Adrenal gland (tissue), 12 donors: Measurements from ENCODE around the gene CYP4F12. TPM values are rescaled to one million over a fixed set of nuclear protein-coding genes. Genes with fewer than 3 reads are reported as not detected.

Experiments used
- DNase-seq, 7 donors: peaks; one replicate each; pipeline ENCODE4 v3.0.0-alpha.2; 2019 to 2020
- H3K27ac ChIP-seq, 5 donors: fragments of 200-600 bp; sonication (generic) in 4 of 5; 1 replicate in 3 of 5; 2 replicates in 2 of 5; pipeline versions ENCODE4 v1.5.1 to v1.8.0; 2016 to 2020; ENCODE audit warnings: mild to moderate bottlenecking in 1 of 5
- H3K27me3 ChIP-seq: fragments of 200-600 bp; 2 replicates; pipeline ENCODE4 v1.8.0; 2021
- H3K36me3 ChIP-seq, 2 donors: fragments of 200-600 bp; replicated peaks in 1 of 2; 1 replicate in 1 of 2; 2 replicates in 1 of 2; pipeline versions ENCODE4 v1.5.1 to v1.8.0; 2018 to 2022
- H3K4me1 ChIP-seq, 2 donors: fragments of 200-600 bp; replicated peaks in 1 of 2; 1 replicate in 1 of 2; 2 replicates in 1 of 2; pipeline versions ENCODE4 v1.5.1 to v1.8.0; 2018 to 2021
- H3K4me3 ChIP-seq, 4 donors: fragments of 200-600 bp; sonication (generic) in 3 of 4; one replicate each; pipeline ENCODE4 v1.5.1; 2016 to 2018
- H3K9me3 ChIP-seq, 3 donors: fragments of 200-600 bp; sonication (generic) in 1 of 3; replicated peaks in 1 of 3; 1 replicate in 2 of 3; 2 replicates in 1 of 3; pipeline versions ENCODE4 v1.5.1 to v1.8.0; 2016 to 2021
- CTCF ChIP-seq, 6 experiments: fragments of 450-650 bp in 4 of 6; fragments of 200-600 bp in 2 of 6; sonication (generic) in 1 of 6; IDR thresholded peaks; 1 replicate in 5 of 6; 2 replicates in 1 of 6; pipeline versions ENCODE4 v1.5.1 to v1.8.0; 2016 to 2021; ENCODE audit warnings: antibody characterized with exemption in 6 of 6, mild to moderate bottlenecking in 2 of 6, moderate library complexity in 1 of 6
- POLR2A ChIP-seq, 2 donors: fragments of 450-650 bp; IDR thresholded peaks; one replicate each; pipeline ENCODE4 v1.6.1; 2017; ENCODE audit warnings: antibody characterized with exemption in 2 of 2, mild to moderate bottlenecking in 2 of 2, moderate library complexity in 1 of 2
- WGBS, 4 donors: extraction: QIAGEN DNeasy Blood & Tissue Kit in 2 of 4; methylation state at CpG; one replicate each; pipeline versions ENCODE4 v1.1.5 to v1.1.7; 2013 to 2017; 5-methylcytosine and 5-hydroxymethylcytosine counted together
- intact Hi-C, 2 donors: fragments of 100-400 bp; cut with DNase I; formaldehyde crosslinking; loops; one replicate each; pipeline versions ENCODE4 v1.14.1 to v1.15.0; 2022 to 2023
- polyA plus RNA-seq, 3 donors: library from polyadenylated mRNA; stranded (reverse); fragments of 200-250 nt in 2 of 3; fragments of 350-450 nt in 1 of 3; fragmentation: Illumina TruSeq in 1 of 3; extraction: RNeasy Lipid Tissue Mini Kit (QIAGEN cat#74804) in 1 of 3; gene quantifications; one replicate each; pipeline ENCODE4 v1.2.3, GENCODE V29; 2013 to 2014
- total RNA-seq, 9 donors: library from RNA; depleted of rRNA in 4 of 9; stranded (reverse); fragments of >200 nt in 4 of 9; fragments of 120-200 nt in 1 of 9; fragmentation: NEBNext Ultra II Directional in 1 of 9; extraction: Animal tissue kit (Norgen Biotek cat#: 25700) in 1 of 9; gene quantifications; one replicate each; pipeline versions ENCODE4 v1.1.0 to v1.2.4, GENCODE V29; 2013 to 2023
- donor health status: healthy with polysubstance abuse.
- donor health status: Bipolar disorder and iron deficiency.
- donor health status: DM: yes; HTN: yes; CAD: no.
- donor health status: DM: no; HTN: no; CAD: no.
- donor health status: DM: no; HTN: no; CAD: no.
- donor health status: DM: yes; HTN: yes; CAD: no.

The CYP4F12 gene
- total and polyA plus RNA-seq, 12 donors = 0.42 to 19.7 (median 2.7) TPM

- Histone ChIP-seq H3K27me3 (peaks cover 11% of the 10 kb centered on the region), H3K9me3 (no peaks in the 10 kb centered on the region), H3K27ac (no peak within 1 kb of the TSS), H3K36me3 (no peaks in the 10 kb centered on the region), H3K4me1 (no peaks in the 10 kb centered on the region), H3K4me3 (no peak within 1 kb of the TSS)
- WGBS, 4 donors = 58 to 68% (median 65%) methylated on average over 5 of the region's 5 CpGs
- intact Hi-C loops = no loop called here
- DNase-seq = no peak
- TF ChIP-seq POLR2A (IDR thresholded peaks at IDR 0.05) (no peak), CTCF (IDR thresholded peaks at IDR 0.05) (no peak)
These were observed 54.8 kb downstream of the CYP4F12 start, which contains the start of gene OR10H2 for GRCh38 chr19:15727724-15728123. Gene OR10H2 (plus strand): TSS chr19:15728024. CDS start chr19:15728044, 20 bp downstream.

DNA sequence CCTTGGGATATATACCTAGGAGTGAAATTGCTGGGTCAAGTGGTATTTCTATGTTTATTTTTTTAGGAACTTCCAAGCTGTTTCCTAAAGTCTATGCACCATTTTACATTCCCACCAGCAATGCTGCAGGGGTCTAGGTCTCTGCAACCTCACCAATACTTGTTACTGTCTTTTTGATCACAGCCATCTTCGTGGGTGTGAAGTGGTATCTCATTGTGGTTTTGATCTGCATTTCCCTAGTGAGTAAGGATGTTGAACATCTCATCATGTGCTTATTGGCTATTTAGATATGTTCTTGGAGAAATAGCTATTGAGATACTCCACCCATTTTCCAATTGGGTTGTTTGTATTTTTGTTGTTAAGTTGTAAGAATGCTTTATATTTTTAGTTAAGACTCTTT is 57.7 kb downstream of the CYP4F12 start:
- WGBS, 4 donors = 26 to 59% (median 38%) methylated on average over 1 of the region's 1 CpG
- peaks cover 3% of the 10 kb centered on the region for H3K27me3 ChIP-seq
- H3K4me1 ChIP-seq = no peaks in the 10 kb centered on the region
- intact Hi-C loops = no loop called here
- H3K36me3 ChIP-seq = no peaks in the 10 kb centered on the region
- H3K27ac ChIP-seq = no peak overlapping the region
- H3K4me3 ChIP-seq = no peak overlapping the region
- H3K9me3 ChIP-seq = no peaks in the 10 kb centered on the region
- no peak for DNase-seq
- TF ChIP-seq POLR2A (IDR thresholded peaks at IDR 0.05) (no peak), CTCF (IDR thresholded peaks at IDR 0.05) (no peak)

- 0 to 33% (median 14%) methylated on average over 1 of the region's 1 CpG for WGBS, 4 donors
- DNase-seq = no peak
- no peaks in the 10 kb centered on the region for H3K4me1 ChIP-seq
- intact Hi-C loops = no loop called here
- no peaks in the 10 kb centered on the region for H3K9me3 ChIP-seq
- H3K4me3 ChIP-seq = no peak overlapping the region
- H3K36me3 ChIP-seq = no peaks in the 10 kb centered on the region
- no peak overlapping the region for H3K27ac ChIP-seq
- no peaks in the 10 kb centered on the region for H3K27me3 ChIP-seq
- TF ChIP-seq POLR2A (IDR thresholded peaks at IDR 0.05) = no peak
- TF ChIP-seq CTCF (IDR thresholded peaks at IDR 0.05) = no peak
These were observed 59.5 kb downstream of the CYP4F12 start for GRCh38 chr19:15732388-15732787.

DNA sequence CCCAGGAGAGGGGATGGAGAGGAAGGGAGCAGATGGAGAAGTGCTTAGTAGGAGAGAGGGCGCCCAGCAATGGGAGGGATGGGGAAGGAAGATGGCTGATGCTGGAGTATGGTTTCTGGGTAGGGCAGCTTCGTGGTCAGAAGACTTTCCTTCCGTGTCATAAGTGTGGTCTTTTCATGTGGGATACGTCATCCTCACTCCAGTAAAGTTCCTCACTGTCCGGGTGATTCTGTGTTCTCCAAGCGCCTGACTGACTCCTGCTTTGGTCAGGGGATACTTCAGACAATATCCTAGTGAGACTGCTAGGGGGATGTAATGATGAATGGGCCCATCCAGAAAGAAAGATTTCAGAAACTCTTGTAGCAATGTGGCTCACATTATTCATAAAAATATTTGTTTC is 61.0 kb downstream of the CYP4F12 start:
- WGBS, 4 donors = 41 to 62% (median 50%) methylated on average over 6 of the region's 6 CpGs
- intact Hi-C loops = no loop called here
- TF ChIP-seq CTCF (IDR thresholded peaks at IDR 0.05) = no peak
- TF ChIP-seq POLR2A (IDR thresholded peaks at IDR 0.05) = no peak

More for the DNA sequence above, 61.0 kb downstream of the CYP4F12 start:
- no peak for DNase-seq
- H3K27ac ChIP-seq = no peak overlapping the region
- H3K36me3 ChIP-seq = no peaks in the 10 kb centered on the region
- H3K27me3 ChIP-seq = no peaks in the 10 kb centered on the region
- H3K4me1 ChIP-seq = no peaks in the 10 kb centered on the region
- H3K9me3 ChIP-seq = no peaks in the 10 kb centered on the region
- no peak overlapping the region for H3K4me3 ChIP-seq
